PFSK-1 (cell line): Measurements from ENCODE around the gene CYP17A1.

ENCODE experiments used
- POLR2AphosphoS5 ChIP-seq: IDR thresholded peaks from 2 replicates; pipeline ENCODE4 v1.6.1; 2012; ENCODE audit warnings: low read depth, mild to moderate bottlenecking, control low read depth, low read length, moderate library complexity
- SIN3A ChIP-seq: IDR thresholded peaks from 2 replicates; pipeline ENCODE4 v1.6.1; 2012; ENCODE audit warnings: mild to moderate bottlenecking, low read length, moderate library complexity, borderline replicate concordance; ENCODE audit not compliant: insufficient read depth
- TAF1 ChIP-seq: IDR thresholded peaks from 2 replicates; pipeline ENCODE4 v1.6.1; 2012; ENCODE audit warnings: low read length, control low read depth, borderline replicate concordance; ENCODE audit not compliant: insufficient read depth
- TF ChIP-seq, protein P1 (sequence below), 2 experiments: IDR thresholded peaks; 2 replicates each; pipeline versions ENCODE4 v1.6.1 to v1.8.0; 2011 to 2012; ENCODE audit warnings: low read depth in 2 of 2, low read length in 2 of 2, control low read depth in 1 of 2, inconsistent platforms in 1 of 2, mild to moderate bottlenecking in 1 of 2, moderate library complexity in 1 of 2; ENCODE audit not compliant: insufficient read depth in 1 of 2

- no peak for TF ChIP-seq TAF1
- TF ChIP-seq, protein P1, sequence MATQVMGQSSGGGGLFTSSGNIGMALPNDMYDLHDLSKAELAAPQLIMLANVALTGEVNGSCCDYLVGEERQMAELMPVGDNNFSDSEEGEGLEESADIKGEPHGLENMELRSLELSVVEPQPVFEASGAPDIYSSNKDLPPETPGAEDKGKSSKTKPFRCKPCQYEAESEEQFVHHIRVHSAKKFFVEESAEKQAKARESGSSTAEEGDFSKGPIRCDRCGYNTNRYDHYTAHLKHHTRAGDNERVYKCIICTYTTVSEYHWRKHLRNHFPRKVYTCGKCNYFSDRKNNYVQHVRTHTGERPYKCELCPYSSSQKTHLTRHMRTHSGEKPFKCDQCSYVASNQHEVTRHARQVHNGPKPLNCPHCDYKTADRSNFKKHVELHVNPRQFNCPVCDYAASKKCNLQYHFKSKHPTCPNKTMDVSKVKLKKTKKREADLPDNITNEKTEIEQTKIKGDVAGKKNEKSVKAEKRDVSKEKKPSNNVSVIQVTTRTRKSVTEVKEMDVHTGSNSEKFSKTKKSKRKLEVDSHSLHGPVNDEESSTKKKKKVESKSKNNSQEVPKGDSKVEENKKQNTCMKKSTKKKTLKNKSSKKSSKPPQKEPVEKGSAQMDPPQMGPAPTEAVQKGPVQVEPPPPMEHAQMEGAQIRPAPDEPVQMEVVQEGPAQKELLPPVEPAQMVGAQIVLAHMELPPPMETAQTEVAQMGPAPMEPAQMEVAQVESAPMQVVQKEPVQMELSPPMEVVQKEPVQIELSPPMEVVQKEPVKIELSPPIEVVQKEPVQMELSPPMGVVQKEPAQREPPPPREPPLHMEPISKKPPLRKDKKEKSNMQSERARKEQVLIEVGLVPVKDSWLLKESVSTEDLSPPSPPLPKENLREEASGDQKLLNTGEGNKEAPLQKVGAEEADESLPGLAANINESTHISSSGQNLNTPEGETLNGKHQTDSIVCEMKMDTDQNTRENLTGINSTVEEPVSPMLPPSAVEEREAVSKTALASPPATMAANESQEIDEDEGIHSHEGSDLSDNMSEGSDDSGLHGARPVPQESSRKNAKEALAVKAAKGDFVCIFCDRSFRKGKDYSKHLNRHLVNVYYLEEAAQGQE (IDR thresholded peaks at IDR 0.05; ENCODE audit: insufficient read depth in 1 of 2, low read depth in 2 of 2, low read length in 2 of 2) = no peak
- no peak for TF ChIP-seq SIN3A
- TF ChIP-seq POLR2AphosphoS5 = no peak
Measured at GRCh38 chr10:102863660-102864059, 26.4 kb upstream of the CYP17A1 start.
